GM21390 (cell line): ENCODE measurements around the gene NR1D2.

Experiments
- ATAC-seq: cut with Tn5 transposase; IDR thresholded peaks from one replicate; pipeline ENCODE4 v1.9.1; 2021; ENCODE audit not compliant: unreplicated experiment

The NR1D2 gene

GRCh38 chr3:23928524-23928923, 16.6 kb upstream of the NR1D2 start:
- ATAC-seq = no peak

- ATAC-seq = no peak
Measured at GRCh38 chr3:23931597-23931996, 13.5 kb upstream of the NR1D2 start.

GRCh38 chr3:23932571-23932970, 12.5 kb upstream of the NR1D2 start:
- no peak for ATAC-seq

GRCh38 chr3:23934253-23934652, 10.8 kb upstream of the NR1D2 start:
- no peak for ATAC-seq

- no peak for ATAC-seq
Measured at GRCh38 chr3:23937296-23937695, 7.8 kb upstream of the NR1D2 start.

GRCh38 chr3:23938688-23939087, 6.4 kb upstream of the NR1D2 start:
- ATAC-seq = no peak

GRCh38 chr3:23940775-23941174, 4.3 kb upstream of the NR1D2 start:
- ATAC-seq = no peak

GRCh38 chr3:23941440-23941839, 3.6 kb upstream of the NR1D2 start:
- ATAC-seq = no peak

GRCh38 chr3:23942546-23942945, 2.5 kb upstream of the NR1D2 start:
- no peak for ATAC-seq

GRCh38 chr3:23944007-23944783, 891 bp upstream of the NR1D2 start:
- ATAC-seq = no peak

GRCh38 chr3:23945663-23945912, 502 bp downstream of the NR1D2 start:
- ATAC-seq = no peak

- ATAC-seq = peak; percentile 74
Measured at GRCh38 chr3:23945913-23946687, 1.0 kb downstream of the NR1D2 start.

GRCh38 chr3:23948761-23949160, 3.7 kb downstream of the NR1D2 start:
- no peak for ATAC-seq

GRCh38 chr3:23949784-23950183, 4.7 kb downstream of the NR1D2 start:
- peak; percentile 23 for ATAC-seq

GRCh38 chr3:23950293-23950692, 5.2 kb downstream of the NR1D2 start:
- ATAC-seq = peak; percentile 17

GRCh38 chr3:23952646-23953045, 7.6 kb downstream of the NR1D2 start:
- ATAC-seq = peak; percentile 42

- ATAC-seq = no peak
Measured at GRCh38 chr3:23953523-23953922, 8.4 kb downstream of the NR1D2 start.

- no peak for ATAC-seq
Measured at GRCh38 chr3:23954144-23954543, 9.1 kb downstream of the NR1D2 start.

- no peak for ATAC-seq
Measured at GRCh38 chr3:23956701-23957100, 11.6 kb downstream of the NR1D2 start.

GRCh38 chr3:23959135-23959900, 14.2 kb downstream of the NR1D2 start:
- ATAC-seq = no peak

GRCh38 chr3:23960649-23961048, 15.6 kb downstream of the NR1D2 start:
- ATAC-seq = no peak

- ATAC-seq = no peak
Measured at GRCh38 chr3:23961066-23961465, 16.0 kb downstream of the NR1D2 start.
